GM15510 (cell line): ENCODE measurements around the gene HSPA12B.

Experiments
- POLR2A ChIP-seq: IDR thresholded peaks from 3 replicates; pipeline ENCODE4 v1.6.1; 2011; ENCODE audit warnings: borderline replicate concordance; ENCODE audit not compliant: insufficient read length; ENCODE audit errors: extremely low read depth

Gene HSPA12B

GRCh38 chr20:3716195-3716834 lies 16.2 kb upstream of the HSPA12B start:
- no peak for TF ChIP-seq POLR2A

- TF ChIP-seq POLR2A = no peak
Observed at GRCh38 chr20:3719046-3719445, 13.4 kb upstream of the HSPA12B start.

GRCh38 chr20:3720068-3720467 lies 12.4 kb upstream of the HSPA12B start:
- no peak for TF ChIP-seq POLR2A

- TF ChIP-seq POLR2A = no peak
Observed at GRCh38 chr20:3720626-3721025, 11.9 kb upstream of the HSPA12B start.

- no peak for TF ChIP-seq POLR2A
Observed at GRCh38 chr20:3721912-3722311, 10.6 kb upstream of the HSPA12B start.

- no peak for TF ChIP-seq POLR2A
Observed at GRCh38 chr20:3723284-3723683, 9.2 kb upstream of the HSPA12B start.

GRCh38 chr20:3724356-3724755 lies 8.1 kb upstream of the HSPA12B start:
- no peak for TF ChIP-seq POLR2A

- no peak for TF ChIP-seq POLR2A
Observed at GRCh38 chr20:3727401-3728021, 5.0 kb upstream of the HSPA12B start.

- TF ChIP-seq POLR2A = no peak
Observed at GRCh38 chr20:3728354-3728753, 4.1 kb upstream of the HSPA12B start.

- TF ChIP-seq POLR2A = no peak
Observed at GRCh38 chr20:3728876-3729275, 3.6 kb upstream of the HSPA12B start.

GRCh38 chr20:3729378-3729777 lies 3.1 kb upstream of the HSPA12B start:
- TF ChIP-seq POLR2A = no peak

GRCh38 chr20:3729811-3730540 lies 2.5 kb upstream of the HSPA12B start:
- no peak for TF ChIP-seq POLR2A

- TF ChIP-seq POLR2A = no peak
Observed at GRCh38 chr20:3730803-3731672, 1.4 kb upstream of the HSPA12B start.

- no peak for TF ChIP-seq POLR2A
Observed at GRCh38 chr20:3731944-3732326, 550 bp upstream of the HSPA12B start.
